Measurements from ENCODE around the gene POU2F1.
A peak's percentile ranks its signal among the peaks of the same experiment; 100 is the strongest.

Gene POU2F1

GRCh38 chr1:167273027-167273800 is 52.5 kb downstream of the POU2F1 start:
- peak; percentile 96 for DNase-seq

- DNase-seq = no peak
Measured at GRCh38 chr1:167274061-167274460, 53.4 kb downstream of the POU2F1 start.

GRCh38 chr1:167276969-167277368 is 56.3 kb downstream of the POU2F1 start:
- DNase-seq = no peak

GRCh38 chr1:167278497-167278896 is 57.8 kb downstream of the POU2F1 start:
- DNase-seq = no peak

GRCh38 chr1:167280912-167281311 is 60.2 kb downstream of the POU2F1 start:
- DNase-seq = no peak

- DNase-seq = no peak
Measured at GRCh38 chr1:167288390-167289074, 67.8 kb downstream of the POU2F1 start.

GRCh38 chr1:167289075-167289442 is 68.4 kb downstream of the POU2F1 start:
- no peak for DNase-seq

GRCh38 chr1:167289966-167290365 is 69.3 kb downstream of the POU2F1 start:
- no peak for DNase-seq

GRCh38 chr1:167291539-167292185 is 71.0 kb downstream of the POU2F1 start:
- DNase-seq = no peak

GRCh38 chr1:167292216-167292615 is 71.5 kb downstream of the POU2F1 start:
- no peak for DNase-seq

GRCh38 chr1:167293057-167293456 is 72.4 kb downstream of the POU2F1 start:
- DNase-seq = no peak

GRCh38 chr1:167294528-167294927 is 73.8 kb downstream of the POU2F1 start:
- no peak for DNase-seq

GRCh38 chr1:167297222-167298214 is 76.8 kb downstream of the POU2F1 start:
- DNase-seq = no peak

- no peak for DNase-seq
Measured at GRCh38 chr1:167298325-167298724, 77.6 kb downstream of the POU2F1 start.

- no peak for DNase-seq
Measured at GRCh38 chr1:167301355-167301754, 80.7 kb downstream of the POU2F1 start.

- DNase-seq = no peak
Measured at GRCh38 chr1:167304165-167304564, 83.5 kb downstream of the POU2F1 start.

- no peak for DNase-seq
Measured at GRCh38 chr1:167305059-167305705, 84.5 kb downstream of the POU2F1 start.

GRCh38 chr1:167305706-167306277 is 85.1 kb downstream of the POU2F1 start:
- no peak for DNase-seq

- no peak for DNase-seq
Measured at GRCh38 chr1:167310732-167311131, 90.0 kb downstream of the POU2F1 start.

- no peak for DNase-seq
Measured at GRCh38 chr1:167312871-167313270, 92.2 kb downstream of the POU2F1 start.

- DNase-seq = no peak
Measured at GRCh38 chr1:167314671-167315070, 94.0 kb downstream of the POU2F1 start.

- DNase-seq = no peak
Measured at GRCh38 chr1:167317463-167317862, 96.8 kb downstream of the POU2F1 start.
